ENCODE data around the gene C6orf120. TPM values are rescaled to one million over a fixed set of nuclear protein-coding genes. Genes with fewer than 3 reads are reported as not detected.

C6orf120 gene
- total and polyA plus RNA-seq, 2 of the 13 experiments (the other 11 are each of a cell fraction or from before 2014, with no cell fraction given), result 21.7 to 29.9 TPM

DNA sequence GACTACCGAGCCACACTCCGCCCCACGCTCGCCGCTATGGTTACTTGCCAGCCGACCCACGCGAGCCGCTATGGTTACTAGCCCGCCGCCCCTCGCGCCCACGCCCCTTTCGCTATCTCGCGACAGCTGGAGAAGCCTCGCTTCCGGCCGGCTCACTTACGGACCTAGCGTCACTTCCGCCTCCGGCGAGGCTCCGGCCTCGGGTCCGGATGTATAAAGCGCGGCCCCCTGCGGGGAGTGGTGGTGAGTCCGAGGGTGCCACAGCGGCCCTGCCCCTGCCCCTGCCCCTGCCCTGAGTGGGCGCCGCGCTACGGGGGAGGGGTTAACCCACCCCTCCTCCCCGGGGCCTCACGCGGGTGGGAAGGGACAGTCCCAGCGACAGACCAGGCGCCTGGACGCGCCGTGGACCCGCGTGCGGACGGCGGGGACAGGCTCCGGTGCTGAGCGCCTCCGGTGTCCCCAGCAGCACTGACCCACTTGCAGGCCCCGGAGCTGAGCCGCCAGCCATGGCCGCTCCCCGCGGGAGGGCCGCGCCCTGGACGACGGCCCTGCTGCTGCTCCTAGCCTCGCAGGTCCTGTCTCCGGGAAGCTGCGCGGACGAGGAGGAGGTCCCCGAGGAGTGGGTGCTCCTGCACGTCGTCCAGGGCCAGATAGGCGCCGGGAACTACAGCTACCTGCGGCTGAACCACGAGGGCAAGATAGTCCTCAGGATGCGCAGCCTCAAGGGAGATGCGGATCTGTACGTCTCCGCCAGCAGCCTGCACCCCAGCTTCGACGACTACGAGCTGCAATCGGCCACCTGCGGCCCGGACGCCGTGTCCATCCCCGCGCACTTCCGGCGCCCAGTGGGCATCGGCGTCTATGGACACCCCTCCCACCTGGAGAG, at the start of gene C6orf120, which contains the start of gene WDR27 (continued):
- TF ChIP-seq, protein P1, sequence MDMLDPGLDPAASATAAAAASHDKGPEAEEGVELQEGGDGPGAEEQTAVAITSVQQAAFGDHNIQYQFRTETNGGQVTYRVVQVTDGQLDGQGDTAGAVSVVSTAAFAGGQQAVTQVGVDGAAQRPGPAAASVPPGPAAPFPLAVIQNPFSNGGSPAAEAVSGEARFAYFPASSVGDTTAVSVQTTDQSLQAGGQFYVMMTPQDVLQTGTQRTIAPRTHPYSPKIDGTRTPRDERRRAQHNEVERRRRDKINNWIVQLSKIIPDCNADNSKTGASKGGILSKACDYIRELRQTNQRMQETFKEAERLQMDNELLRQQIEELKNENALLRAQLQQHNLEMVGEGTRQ (IDR thresholded peaks at IDR 0.05; ENCODE audit: low read depth, low read length), result 0 out of 2 replicates have a peak, but pooled peaks have one; percentile 10
- TF ChIP-seq, protein P1 (CRISPR knock-in tag; IDR thresholded peaks at IDR 0.05; ENCODE audit: borderline replicate concordance), result no peak; the same call in 1 of the 2 replicates
- peak; percentile 99 for TF ChIP-seq ASH2L (IDR thresholded peaks at IDR 0.05; ENCODE audit: insufficient read length, low read depth, low read length)
- peak; percentile 64; the same call in 1 of the 2 replicates for TF ChIP-seq ZNF615 (CRISPR knock-in tag; IDR thresholded peaks at IDR 0.05; ENCODE audit: borderline replicate concordance)
- TF ChIP-seq, protein P2, sequence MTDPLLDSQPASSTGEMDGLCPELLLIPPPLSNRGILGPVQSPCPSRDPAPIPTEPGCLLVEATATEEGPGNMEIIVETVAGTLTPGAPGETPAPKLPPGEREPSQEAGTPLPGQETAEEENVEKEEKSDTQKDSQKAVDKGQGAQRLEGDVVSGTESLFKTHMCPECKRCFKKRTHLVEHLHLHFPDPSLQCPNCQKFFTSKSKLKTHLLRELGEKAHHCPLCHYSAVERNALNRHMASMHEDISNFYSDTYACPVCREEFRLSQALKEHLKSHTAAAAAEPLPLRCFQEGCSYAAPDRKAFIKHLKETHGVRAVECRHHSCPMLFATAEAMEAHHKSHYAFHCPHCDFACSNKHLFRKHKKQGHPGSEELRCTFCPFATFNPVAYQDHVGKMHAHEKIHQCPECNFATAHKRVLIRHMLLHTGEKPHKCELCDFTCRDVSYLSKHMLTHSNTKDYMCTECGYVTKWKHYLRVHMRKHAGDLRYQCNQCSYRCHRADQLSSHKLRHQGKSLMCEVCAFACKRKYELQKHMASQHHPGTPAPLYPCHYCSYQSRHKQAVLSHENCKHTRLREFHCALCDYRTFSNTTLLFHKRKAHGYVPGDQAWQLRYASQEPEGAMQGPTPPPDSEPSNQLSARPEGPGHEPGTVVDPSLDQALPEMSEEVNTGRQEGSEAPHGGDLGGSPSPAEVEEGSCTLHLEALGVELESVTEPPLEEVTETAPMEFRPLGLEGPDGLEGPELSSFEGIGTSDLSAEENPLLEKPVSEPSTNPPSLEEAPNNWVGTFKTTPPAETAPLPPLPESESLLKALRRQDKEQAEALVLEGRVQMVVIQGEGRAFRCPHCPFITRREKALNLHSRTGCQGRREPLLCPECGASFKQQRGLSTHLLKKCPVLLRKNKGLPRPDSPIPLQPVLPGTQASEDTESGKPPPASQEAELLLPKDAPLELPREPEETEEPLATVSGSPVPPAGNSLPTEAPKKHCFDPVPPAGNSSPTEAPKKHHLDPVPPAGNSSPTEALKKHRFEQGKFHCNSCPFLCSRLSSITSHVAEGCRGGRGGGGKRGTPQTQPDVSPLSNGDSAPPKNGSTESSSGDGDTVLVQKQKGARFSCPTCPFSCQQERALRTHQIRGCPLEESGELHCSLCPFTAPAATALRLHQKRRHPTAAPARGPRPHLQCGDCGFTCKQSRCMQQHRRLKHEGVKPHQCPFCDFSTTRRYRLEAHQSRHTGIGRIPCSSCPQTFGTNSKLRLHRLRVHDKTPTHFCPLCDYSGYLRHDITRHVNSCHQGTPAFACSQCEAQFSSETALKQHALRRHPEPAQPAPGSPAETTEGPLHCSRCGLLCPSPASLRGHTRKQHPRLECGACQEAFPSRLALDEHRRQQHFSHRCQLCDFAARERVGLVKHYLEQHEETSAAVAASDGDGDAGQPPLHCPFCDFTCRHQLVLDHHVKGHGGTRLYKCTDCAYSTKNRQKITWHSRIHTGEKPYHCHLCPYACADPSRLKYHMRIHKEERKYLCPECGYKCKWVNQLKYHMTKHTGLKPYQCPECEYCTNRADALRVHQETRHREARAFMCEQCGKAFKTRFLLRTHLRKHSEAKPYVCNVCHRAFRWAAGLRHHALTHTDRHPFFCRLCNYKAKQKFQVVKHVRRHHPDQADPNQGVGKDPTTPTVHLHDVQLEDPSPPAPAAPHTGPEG (CRISPR knock-in tag; IDR thresholded peaks at IDR 0.05), result peak; percentile 71; the same call in 1 of the 2 replicates
- peak; percentile 20; the same call in 1 of the 2 replicates for TF ChIP-seq ZNF773 (CRISPR knock-in tag; IDR thresholded peaks at IDR 0.05; ENCODE audit: borderline replicate concordance)
- TF ChIP-seq CREB1 (IDR thresholded peaks at IDR 0.05), result peak; percentile 88
- TF ChIP-seq CREB1 (CRISPR knock-in tag; IDR thresholded peaks at IDR 0.05), result peak; percentile 96
- TF ChIP-seq ZBTB7B (CRISPR knock-in tag; IDR thresholded peaks at IDR 0.05), result no peak; the same call in none of the 2 replicates
- TF ChIP-seq ZFY (CRISPR knock-in tag; IDR thresholded peaks at IDR 0.05), result peak; percentile 95
- TF ChIP-seq, protein P3, sequence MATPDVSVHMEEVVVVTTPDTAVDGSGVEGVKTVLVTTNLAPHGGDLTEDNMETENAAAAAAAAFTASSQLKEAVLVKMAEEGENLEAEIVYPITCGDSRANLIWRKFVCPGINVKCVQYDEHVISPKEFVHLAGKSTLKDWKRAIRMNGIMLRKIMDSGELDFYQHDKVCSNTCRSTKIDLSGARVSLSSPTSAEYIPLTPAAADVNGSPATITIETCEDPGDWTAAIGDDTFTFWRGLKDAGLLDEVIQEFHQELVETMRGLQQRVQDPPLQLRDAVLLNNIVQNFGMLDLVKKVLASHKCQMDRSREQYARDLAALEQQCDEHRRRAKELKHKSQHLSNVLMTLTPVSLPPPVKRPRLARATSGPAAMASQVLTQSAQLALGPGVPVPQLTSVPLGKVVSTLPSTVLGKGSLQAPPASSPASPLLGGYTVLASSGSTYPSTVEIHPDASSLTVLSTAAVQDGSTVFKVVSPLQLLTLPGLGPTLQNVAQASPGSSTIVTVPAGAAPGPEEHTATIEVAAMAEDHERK (CRISPR knock-in tag; IDR thresholded peaks at IDR 0.05; ENCODE audit: low read depth), result 0 out of 2 replicates have a peak, but pooled peaks have one; percentile 24
- peak; percentile 45 for TF ChIP-seq ZNF800 (CRISPR knock-in tag; IDR thresholded peaks at IDR 0.05)
- peak; percentile 32; the same call in 1 of the 2 replicates for TF ChIP-seq JUN (CRISPR knock-in tag; IDR thresholded peaks at IDR 0.05)
- no peak for TF ChIP-seq HMGA1 (CRISPR knock-in tag; conservative IDR thresholded peaks at IDR 0.05)
- peak; percentile 90 for TF ChIP-seq ELF1 (CRISPR knock-in tag; IDR thresholded peaks at IDR 0.05)
- TF ChIP-seq, protein P4, sequence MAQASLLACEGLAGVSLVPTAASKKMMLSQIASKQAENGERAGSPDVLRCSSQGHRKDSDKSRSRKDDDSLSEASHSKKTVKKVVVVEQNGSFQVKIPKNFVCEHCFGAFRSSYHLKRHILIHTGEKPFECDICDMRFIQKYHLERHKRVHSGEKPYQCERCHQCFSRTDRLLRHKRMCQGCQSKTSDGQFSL (CRISPR knock-in tag; IDR thresholded peaks at IDR 0.05), result 0 out of 2 replicates have a peak, but pooled peaks have one; percentile 10
